Activated effector memory CD4-positive, alpha-beta T cell treated with anti-CD3 and anti-CD28 coated beads, Interleukin-2, amount 50 U/mL, for 16 hours (primary cell): Measurements from ENCODE around the gene ATAD2B.

Experiments
- DNase-seq: peaks from one replicate; pipeline ENCODE4 v3.0.0-alpha.2; 2020

Gene ATAD2B

DNA sequence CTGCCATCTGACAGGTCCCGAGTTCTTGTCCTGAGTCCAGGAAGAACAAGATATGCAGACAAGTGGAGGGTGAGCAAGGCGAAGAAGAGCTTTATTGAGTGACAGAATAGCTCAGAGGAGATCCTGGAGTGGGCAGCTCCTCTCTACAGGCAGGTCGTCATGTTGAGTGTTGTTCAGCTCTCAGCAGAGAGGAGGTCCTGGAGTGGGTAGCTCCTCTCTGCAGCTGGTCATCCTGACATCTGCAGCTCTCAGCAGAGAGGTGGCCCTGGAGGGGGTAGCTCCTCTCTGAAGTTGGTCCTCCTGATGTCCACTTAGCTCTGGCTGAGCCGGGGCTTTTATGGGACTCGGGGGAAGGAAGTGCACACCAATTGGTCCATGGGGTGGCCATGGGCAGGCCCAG, 90.4 kb downstream of the ATAD2B start:
- no peak for DNase-seq

- no peak for DNase-seq
Observed at GRCh38 chr2:23835988-23836387, 90.9 kb downstream of the ATAD2B start.

DNA sequence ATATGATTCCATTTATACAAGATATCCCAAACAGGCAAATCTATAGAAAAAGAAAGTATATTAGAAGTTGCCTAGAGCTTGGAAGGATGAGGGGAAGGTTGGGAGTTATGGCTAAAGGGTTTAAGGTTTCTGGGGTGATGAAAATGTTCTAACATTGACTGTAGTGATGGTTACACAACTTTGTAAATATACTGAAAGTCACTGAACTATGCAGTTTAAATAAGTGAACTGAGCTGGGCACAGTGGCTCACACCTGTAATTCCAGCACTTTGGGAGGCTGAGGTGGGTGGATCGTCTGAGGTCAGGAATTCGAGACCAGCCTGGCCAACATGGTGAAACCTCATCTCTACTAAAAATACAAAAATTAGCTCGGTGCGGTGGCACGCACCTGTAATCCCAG, 91.5 kb downstream of the ATAD2B start:
- no peak for DNase-seq

DNA sequence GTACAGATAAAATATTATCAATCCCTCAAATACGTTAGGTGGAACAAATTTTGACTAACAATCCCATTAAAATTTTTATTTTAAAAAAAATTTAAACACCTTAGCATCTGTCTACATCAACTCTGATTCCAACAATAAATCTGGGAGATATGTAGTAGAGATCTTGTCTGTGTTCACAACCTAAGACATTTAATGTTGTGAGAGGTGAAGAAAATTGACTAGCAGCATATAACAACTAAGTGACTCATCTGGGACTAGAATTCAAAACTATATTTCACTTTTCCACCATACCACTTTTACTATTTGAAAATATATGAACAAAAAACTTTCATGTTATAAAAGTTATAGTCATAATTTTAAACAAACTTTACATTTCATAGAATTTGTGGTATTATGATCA, 97.9 kb downstream of the ATAD2B start:
- DNase-seq: no peak

- DNase-seq: no peak
Observed at GRCh38 chr2:23828256-23828980, 98.5 kb downstream of the ATAD2B start.

- DNase-seq: no peak
Observed at GRCh38 chr2:23827287-23827686, 99.6 kb downstream of the ATAD2B start.

DNA sequence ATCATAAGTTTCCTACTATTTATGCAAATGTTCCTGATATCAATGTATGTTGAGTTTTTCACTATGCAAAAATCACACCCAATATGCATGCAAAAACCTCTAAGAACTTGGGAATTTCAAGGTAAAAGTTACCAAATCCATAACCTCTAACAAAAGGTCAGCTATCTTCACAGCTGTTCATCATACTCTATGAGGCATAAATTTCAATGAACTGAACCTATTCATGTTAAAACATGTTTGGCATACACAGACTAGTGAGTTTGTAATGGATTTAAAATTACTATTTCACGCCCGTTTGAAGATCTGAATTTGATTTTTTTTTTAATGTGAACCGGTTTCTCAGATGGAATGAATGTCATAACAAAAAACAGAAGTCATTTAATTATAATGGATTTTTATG, 100.2 kb downstream of the ATAD2B start:
- no peak for DNase-seq

GRCh38 chr2:23826040-23826439, 100.9 kb downstream of the ATAD2B start:
- DNase-seq: no peak

- DNase-seq: no peak
Observed at GRCh38 chr2:23824777-23825212, 102.1 kb downstream of the ATAD2B start.

DNA sequence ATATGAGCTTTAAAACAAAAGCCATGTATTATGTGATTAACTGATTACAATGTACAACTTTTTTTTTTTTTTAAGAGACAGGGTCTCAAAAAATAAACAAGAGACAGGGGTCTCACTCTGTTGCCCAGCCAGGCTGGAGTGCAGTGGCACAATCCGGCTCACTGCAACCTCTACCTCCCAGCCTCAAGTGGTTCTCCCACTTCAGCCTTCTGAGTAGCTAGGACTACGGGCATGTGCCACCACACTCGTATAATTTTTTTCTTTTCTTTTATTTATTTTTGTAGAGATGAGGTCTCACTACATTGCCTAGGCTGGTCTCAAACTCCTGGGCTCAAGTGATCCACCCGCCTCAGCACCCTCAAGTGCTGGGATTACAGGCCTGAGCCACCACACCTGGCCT, 103.1 kb downstream of the ATAD2B start:
- no peak for DNase-seq

- no peak for DNase-seq
Observed at GRCh38 chr2:23814963-23815362, 112.0 kb downstream of the ATAD2B start.

- no peak for DNase-seq
Observed at GRCh38 chr2:23813438-23813837, 113.5 kb downstream of the ATAD2B start.

DNA sequence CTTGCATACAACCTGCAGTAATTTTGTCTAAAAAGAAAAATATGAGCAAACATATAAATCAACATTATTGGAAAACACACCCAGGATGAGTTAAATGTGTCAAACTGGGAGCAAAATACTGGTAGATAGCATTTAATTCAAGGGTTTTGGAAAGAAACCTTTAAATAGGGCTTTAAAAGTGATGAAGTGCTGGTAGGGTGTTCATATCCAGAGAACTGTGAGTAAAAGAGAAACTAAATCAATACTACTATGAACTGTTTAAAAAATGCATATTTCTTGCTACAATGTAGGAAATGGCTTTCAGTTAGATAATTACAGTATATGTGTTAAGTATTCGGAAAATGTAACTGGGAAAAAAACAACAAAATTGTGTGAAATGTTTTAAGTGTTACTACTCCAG, 117.8 kb downstream of the ATAD2B start:
- no peak for DNase-seq

- no peak for DNase-seq
Observed at GRCh38 chr2:23806665-23807249, 120.2 kb downstream of the ATAD2B start.

DNA sequence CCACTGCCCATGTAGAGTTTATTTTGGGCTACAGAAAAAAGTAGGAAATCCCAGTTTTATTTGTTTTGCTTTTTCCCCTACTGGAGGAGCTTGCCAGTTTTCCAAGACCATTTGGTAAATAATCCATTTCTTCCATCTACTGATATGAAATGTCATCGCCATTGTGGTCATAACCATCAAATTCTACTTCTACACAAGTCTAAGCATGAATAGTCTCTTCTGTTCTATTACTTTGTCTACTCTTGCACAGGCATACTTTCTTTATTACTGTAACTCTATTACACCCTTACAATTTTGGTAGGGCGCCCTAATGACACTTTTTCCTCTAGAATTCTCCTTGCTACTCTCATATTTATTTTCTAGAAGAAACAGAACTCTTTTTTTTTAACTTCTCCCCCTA, 120.7 kb downstream of the ATAD2B start:
- DNase-seq: no peak

GRCh38 chr2:23803965-23804542, 122.9 kb downstream of the ATAD2B start:
- no peak for DNase-seq

DNA sequence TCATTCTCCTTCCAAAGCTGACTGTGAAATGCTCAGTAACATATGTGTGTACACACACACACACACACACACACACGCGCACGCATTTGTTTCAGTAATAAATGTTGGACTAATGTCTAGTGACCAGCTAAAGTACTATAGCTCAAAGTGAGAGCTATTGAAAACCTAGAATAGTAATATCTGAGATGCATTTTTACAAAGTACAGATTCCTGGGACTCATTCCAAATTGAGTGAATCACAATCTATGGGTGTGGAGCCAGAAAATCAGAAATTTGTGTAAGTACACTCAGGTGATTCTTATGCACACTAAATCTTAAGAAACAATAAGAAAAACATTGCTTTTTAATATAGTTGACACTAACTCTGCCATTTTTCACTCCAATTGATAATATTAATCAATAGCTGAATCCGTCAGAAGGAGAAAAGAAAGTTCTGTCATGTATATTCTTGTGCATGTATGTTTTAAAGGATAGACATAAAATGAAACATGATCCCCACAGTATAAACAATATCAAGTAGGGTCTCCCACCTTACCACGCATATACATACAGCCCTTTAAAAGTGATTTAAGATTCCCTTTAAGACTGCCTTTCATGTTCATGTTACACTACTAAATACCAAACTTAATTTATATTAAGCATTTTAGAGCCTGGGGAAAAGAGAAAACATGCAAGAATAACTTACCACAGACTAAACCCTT, 123.5 kb downstream of the ATAD2B start:
- no peak for DNase-seq

DNA sequence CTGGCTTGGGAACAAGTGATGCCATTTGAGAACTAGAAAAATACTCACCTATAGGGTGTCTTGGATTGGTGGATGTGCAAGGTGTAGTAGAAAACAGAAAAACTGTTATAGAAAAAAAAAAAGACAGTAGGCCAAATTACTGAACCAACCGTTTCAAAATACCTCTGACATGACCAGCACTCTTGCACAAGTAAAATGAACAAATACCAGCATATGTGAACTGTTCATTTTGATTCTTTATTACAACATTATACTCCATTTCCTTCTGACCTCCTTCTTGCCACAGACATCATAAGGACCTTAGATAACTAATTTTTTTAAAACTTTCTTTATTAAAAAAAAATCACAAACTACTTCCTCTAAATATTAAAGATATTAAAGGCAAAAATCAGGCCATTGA, 125.5 kb downstream of the ATAD2B start:
- no peak for DNase-seq

- no peak for DNase-seq
Observed at GRCh38 chr2:23794234-23794633, 132.7 kb downstream of the ATAD2B start.

DNA sequence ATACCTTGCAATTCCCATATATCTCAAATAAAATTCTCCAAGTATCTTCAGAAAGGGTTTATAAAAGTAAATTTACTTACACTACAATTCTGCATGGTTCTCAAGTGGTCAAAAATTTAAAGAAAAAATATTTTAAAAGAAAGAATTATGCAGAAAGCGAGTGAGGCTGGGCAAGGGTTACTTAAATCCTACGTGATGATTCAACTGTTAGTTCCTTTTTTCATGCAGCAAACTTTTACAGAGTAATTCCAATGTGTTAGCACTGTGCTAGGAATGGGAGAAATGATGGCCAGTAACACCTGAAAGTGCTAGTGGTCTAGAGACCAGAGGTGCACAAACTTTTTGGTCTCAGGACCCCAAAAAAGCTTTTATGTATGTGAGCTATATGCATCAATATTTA, 133.4 kb downstream of the ATAD2B start:
- no peak for DNase-seq

- no peak for DNase-seq
Observed at GRCh38 chr2:23791030-23791429, 135.9 kb downstream of the ATAD2B start.

- DNase-seq: no peak
Observed at GRCh38 chr2:23789012-23789411, 137.9 kb downstream of the ATAD2B start.

GRCh38 chr2:23788100-23788499, 138.8 kb downstream of the ATAD2B start:
- no peak for DNase-seq

DNA sequence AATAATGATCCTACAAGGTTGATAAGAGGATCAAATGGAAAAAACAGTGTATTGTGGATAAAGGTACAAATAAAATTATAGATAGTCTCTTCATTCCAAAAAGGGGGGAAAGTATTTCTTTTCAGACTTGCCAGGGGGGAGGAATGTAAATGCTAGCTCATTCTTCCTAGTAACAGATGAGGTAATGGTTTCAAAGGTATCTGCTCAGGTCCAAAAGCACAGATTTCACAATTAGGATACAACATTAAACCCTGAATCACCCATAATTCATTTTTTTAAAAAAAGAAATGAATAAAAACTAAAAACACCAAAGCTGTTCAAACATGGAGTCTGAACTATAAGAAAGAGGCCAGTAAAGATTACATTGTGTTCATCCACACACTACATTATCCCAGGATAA, 142.0 kb downstream of the ATAD2B start:
- no peak for DNase-seq
